GM18867 (cell line): ENCODE measurements around the gene MGRN1.

ENCODE experiments used
- ATAC-seq: cut with Tn5 transposase; IDR thresholded peaks from one replicate; pipeline ENCODE4 v1.9.1; 2021; ENCODE audit warnings: mild to moderate bottlenecking, moderate library complexity; ENCODE audit not compliant: unreplicated experiment

The MGRN1 gene

GRCh38 chr16:4685292-4685691 lies 60.7 kb downstream of the MGRN1 start:
- ATAC-seq: no peak

GRCh38 chr16:4685776-4686496 lies 61.3 kb downstream of the MGRN1 start:
- ATAC-seq: no peak

GRCh38 chr16:4686497-4687210 lies 62.0 kb downstream of the MGRN1 start:
- no peak for ATAC-seq

GRCh38 chr16:4687416-4687815 lies 62.8 kb downstream of the MGRN1 start:
- ATAC-seq: no peak

GRCh38 chr16:4687946-4688673 lies 63.5 kb downstream of the MGRN1 start:
- ATAC-seq: no peak

- no peak for ATAC-seq
These were observed 64.0 kb downstream of the MGRN1 start for GRCh38 chr16:4688674-4689045.

GRCh38 chr16:4689091-4689671 lies 64.6 kb downstream of the MGRN1 start:
- no peak for ATAC-seq

- ATAC-seq: no peak
These were observed 65.5 kb downstream of the MGRN1 start for GRCh38 chr16:4689864-4690704.

- no peak for ATAC-seq
These were observed 66.5 kb downstream of the MGRN1 start for GRCh38 chr16:4690946-4691665.

- ATAC-seq: no peak
These were observed 67.2 kb downstream of the MGRN1 start for GRCh38 chr16:4691666-4692412.

- peak; percentile 12 for ATAC-seq
These were observed 68.1 kb downstream of the MGRN1 start for GRCh38 chr16:4692460-4693295.

GRCh38 chr16:4693296-4693955 lies 68.8 kb downstream of the MGRN1 start, which contains the start of gene NUDT16L1:
NUDT16L1 (plus strand) TSS chr16:4693562; CDS start chr16:4693727, 165 bp downstream.
- ATAC-seq: peak; percentile 88

GRCh38 chr16:4693956-4694641 lies 69.5 kb downstream of the MGRN1 start:
- peak; percentile 5 for ATAC-seq

- no peak for ATAC-seq
These were observed 70.2 kb downstream of the MGRN1 start for GRCh38 chr16:4694642-4695451.

GRCh38 chr16:4695473-4696171 lies 71.0 kb downstream of the MGRN1 start:
- no peak for ATAC-seq
